SKM-1 treated with dmso at 0.1 percent for 144 hours (cell line): ENCODE data around the gene SIK2.
"Not testable (repeated sequence)": the region's sequence is repeated elsewhere in the genome, so short reads cannot be mapped to it uniquely, and the experiment has no call there.

ENCODE experiments used
- DNase-seq: peaks from one replicate; lab custom pipeline; 2025; ENCODE audit not compliant: unreplicated experiment; lab: John Stamatoyannopoulos, UW

The SIK2 gene

GRCh38 chr11:111623527-111624030 lies 21.3 kb downstream of the SIK2 start:
- no peak for DNase-seq

- DNase-seq, result no peak
These were observed 22.4 kb downstream of the SIK2 start for GRCh38 chr11:111624608-111625007.

- no peak for DNase-seq
These were observed 25.3 kb downstream of the SIK2 start for GRCh38 chr11:111627591-111627990.

GRCh38 chr11:111629499-111629898 lies 27.2 kb downstream of the SIK2 start:
- DNase-seq, result no peak

- no peak for DNase-seq
These were observed 28.9 kb downstream of the SIK2 start for GRCh38 chr11:111631024-111631665.

- no peak for DNase-seq
These were observed 29.4 kb downstream of the SIK2 start for GRCh38 chr11:111631666-111632039.

GRCh38 chr11:111632516-111633220 lies 30.4 kb downstream of the SIK2 start:
- no peak for DNase-seq

- DNase-seq, result no peak
These were observed 31.0 kb downstream of the SIK2 start for GRCh38 chr11:111633248-111633647.

- DNase-seq, result no peak
These were observed 31.6 kb downstream of the SIK2 start for GRCh38 chr11:111633756-111634362.

- DNase-seq, result no peak
These were observed 32.9 kb downstream of the SIK2 start for GRCh38 chr11:111634981-111635705.

GRCh38 chr11:111635706-111636045 lies 33.4 kb downstream of the SIK2 start:
- DNase-seq, result no peak

GRCh38 chr11:111637885-111638284 lies 35.6 kb downstream of the SIK2 start:
- DNase-seq, result no peak

GRCh38 chr11:111639226-111639925 lies 37.1 kb downstream of the SIK2 start:
- no peak for DNase-seq

- DNase-seq, result no peak
These were observed 39.2 kb downstream of the SIK2 start for GRCh38 chr11:111641339-111642015.

GRCh38 chr11:111642542-111642941 lies 40.3 kb downstream of the SIK2 start:
- DNase-seq, result no peak

GRCh38 chr11:111644922-111645321 lies 42.7 kb downstream of the SIK2 start:
- no peak for DNase-seq

- DNase-seq, result no peak
These were observed 43.5 kb downstream of the SIK2 start for GRCh38 chr11:111645657-111646316.

- DNase-seq, result not testable (repeated sequence)
These were observed 49.1 kb downstream of the SIK2 start for GRCh38 chr11:111651336-111651735.

- no peak for DNase-seq
These were observed 49.9 kb downstream of the SIK2 start for GRCh38 chr11:111652184-111652583.

- DNase-seq, result no peak
These were observed 52.4 kb downstream of the SIK2 start for GRCh38 chr11:111654601-111655000.
